Measurements from ENCODE around the gene SYNDIG1. TPM values are rescaled to one million over a fixed set of nuclear protein-coding genes. Genes with fewer than 3 reads are reported as not detected.

Gene SYNDIG1
- total and polyA plus RNA-seq, 2 donors (not counting 1 experiment from before 2014, with no cell fraction given), result not detected

GRCh38 chr20:24675651-24676352 lies 206.4 kb downstream of the SYNDIG1 start:
- Histone ChIP-seq H3K27ac (ENCODE audit: low read length in 2 of 2) (no peak overlapping the region), H3K36me3 (replicated peaks in 1 of 2; ENCODE audit: control extremely low read depth in 1 of 2, control insufficient read depth in 1 of 2, extremely low read depth in 1 of 2, insufficient read depth in 2 of 2, low read length in 1 of 2) (no peaks in the 10 kb centered on the region), H3K27me3 (replicated peaks in 1 of 4; ENCODE audit: control extremely low read depth in 1 of 4, control insufficient read depth in 3 of 4, insufficient read depth in 4 of 4, low read length in 3 of 4) (no peaks in the 10 kb centered on the region), H3K4me1 (ENCODE audit: control insufficient read depth in 2 of 2, insufficient read depth in 2 of 2, low read length in 2 of 2) (no peaks in the 10 kb centered on the region), H3K79me2 (ENCODE audit: control insufficient read depth, insufficient read depth, low read length) (no peaks in the 10 kb centered on the region), H3K9ac (ENCODE audit: low read length) (no peak overlapping the region), H3K4me2 (replicated peaks; ENCODE audit: low read depth, low read length, poor library complexity, severe bottlenecking) (no peak overlapping the region), H3K4me3 (ENCODE audit: control extremely low read depth in 1 of 5, extremely low read depth in 1 of 5, insufficient read depth in 1 of 5, low read depth in 2 of 5, low read length in 4 of 5) (no peak overlapping the region), H3K9me3 (ENCODE audit: control extremely low read depth in 1 of 3, control insufficient read depth in 2 of 3, insufficient read depth in 1 of 3, low read length in 2 of 3) (no peaks in the 10 kb centered on the region), H4K20me1 (ENCODE audit: control insufficient read depth, insufficient read depth, low read length, poor library complexity, severe bottlenecking) (no peaks in the 10 kb centered on the region), H2AFZ (ENCODE audit: insufficient read depth, low read depth, low read length, poor library complexity, severe bottlenecking) (no peak overlapping the region)
- no peak overlapping the region for H3K27ac Mint-ChIP-seq
- no peaks in the 10 kb centered on the region for H3K27me3 Mint-ChIP-seq
- WGBS (ENCODE audit: insufficient coverage), result 91% methylated on average over 8 of the region's 8 CpGs
- H3K4me1 Mint-ChIP-seq, result peaks cover 1% of the 10 kb centered on the region
- H3K4me3 Mint-ChIP-seq, result no peak overlapping the region
- intact Hi-C loops (cut with micrococcal nuclease), result no loop called here
- CTCF ChIA-PET, result no interaction called here
- no peaks in the 10 kb centered on the region for H3K9me3 Mint-ChIP-seq (ENCODE audit: insufficient read depth)
- no peak for DNase-seq
- ATAC-seq (ENCODE audit: low read depth), result no peak
- POLR2A ChIA-PET, result no interaction called here
- TF ChIP-seq, protein P1, sequence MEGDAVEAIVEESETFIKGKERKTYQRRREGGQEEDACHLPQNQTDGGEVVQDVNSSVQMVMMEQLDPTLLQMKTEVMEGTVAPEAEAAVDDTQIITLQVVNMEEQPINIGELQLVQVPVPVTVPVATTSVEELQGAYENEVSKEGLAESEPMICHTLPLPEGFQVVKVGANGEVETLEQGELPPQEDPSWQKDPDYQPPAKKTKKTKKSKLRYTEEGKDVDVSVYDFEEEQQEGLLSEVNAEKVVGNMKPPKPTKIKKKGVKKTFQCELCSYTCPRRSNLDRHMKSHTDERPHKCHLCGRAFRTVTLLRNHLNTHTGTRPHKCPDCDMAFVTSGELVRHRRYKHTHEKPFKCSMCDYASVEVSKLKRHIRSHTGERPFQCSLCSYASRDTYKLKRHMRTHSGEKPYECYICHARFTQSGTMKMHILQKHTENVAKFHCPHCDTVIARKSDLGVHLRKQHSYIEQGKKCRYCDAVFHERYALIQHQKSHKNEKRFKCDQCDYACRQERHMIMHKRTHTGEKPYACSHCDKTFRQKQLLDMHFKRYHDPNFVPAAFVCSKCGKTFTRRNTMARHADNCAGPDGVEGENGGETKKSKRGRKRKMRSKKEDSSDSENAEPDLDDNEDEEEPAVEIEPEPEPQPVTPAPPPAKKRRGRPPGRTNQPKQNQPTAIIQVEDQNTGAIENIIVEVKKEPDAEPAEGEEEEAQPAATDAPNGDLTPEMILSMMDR (IDR thresholded peaks at IDR 0.05), result no peak
- no peak for TF ChIP-seq EZH2 (IDR thresholded peaks at IDR 0.05; ENCODE audit: borderline replicate concordance, insufficient read depth, low read depth, low read length, poor library complexity, severe bottlenecking)

DNA sequence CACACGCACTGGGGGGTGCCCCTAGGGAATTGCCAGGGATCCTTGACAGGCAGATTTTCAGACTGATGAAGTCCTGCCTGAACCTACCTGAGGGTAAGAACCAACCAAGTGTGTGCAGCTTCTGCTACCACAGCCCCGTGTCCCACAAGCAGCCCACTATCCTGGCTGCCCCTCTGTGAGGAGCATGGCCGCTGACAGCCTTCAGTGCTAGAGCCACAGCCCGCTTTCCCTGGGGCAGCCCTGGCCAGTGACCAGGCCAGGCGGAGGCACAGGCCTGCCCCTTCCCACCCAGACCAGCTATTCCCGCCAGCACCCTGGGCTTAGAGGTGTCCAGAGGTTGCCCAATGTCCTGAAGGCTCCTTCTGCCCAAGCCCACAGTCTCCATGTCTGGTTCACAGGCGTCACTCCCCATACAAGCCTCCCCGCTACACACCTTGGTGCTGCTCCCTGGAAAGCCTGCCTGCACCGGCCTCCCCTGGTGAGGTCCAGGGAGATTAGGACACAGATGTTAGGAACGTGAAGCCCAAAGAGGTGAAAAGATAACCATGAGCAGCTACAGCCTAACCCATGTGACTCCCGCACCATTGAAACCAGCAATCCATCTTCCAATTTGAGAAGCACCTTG lies 207.0 kb downstream of the SYNDIG1 start:
- no peaks in the 10 kb centered on the region for H3K4me1 ChIP-seq (ENCODE audit: control insufficient read depth in 2 of 2, insufficient read depth in 2 of 2, low read length in 2 of 2)
- no peak overlapping the region for H3K9ac ChIP-seq (ENCODE audit: low read length)
- intact Hi-C loops (cut with micrococcal nuclease), result no loop called here

More for the DNA sequence above, 207.0 kb downstream of the SYNDIG1 start:
- Mint-ChIP-seq H3K4me3 (no peak overlapping the region), H3K27ac (no peak overlapping the region), H3K4me1 (peaks cover 1% of the 10 kb centered on the region), H3K9me3 (ENCODE audit: insufficient read depth) (no peaks in the 10 kb centered on the region), H3K27me3 (no peaks in the 10 kb centered on the region)
- TF ChIP-seq, protein P1 (IDR thresholded peaks at IDR 0.05), result no peak
- TF ChIP-seq EZH2 (IDR thresholded peaks at IDR 0.05; ENCODE audit: borderline replicate concordance, insufficient read depth, low read depth, low read length, poor library complexity, severe bottlenecking), result no peak
- Histone ChIP-seq H3K27ac (ENCODE audit: low read length in 2 of 2) (no peak overlapping the region), H3K4me3 (ENCODE audit: control extremely low read depth in 1 of 5, extremely low read depth in 1 of 5, insufficient read depth in 1 of 5, low read depth in 2 of 5, low read length in 4 of 5) (no peak overlapping the region), H3K79me2 (ENCODE audit: control insufficient read depth, insufficient read depth, low read length) (no peaks in the 10 kb centered on the region), H2AFZ (ENCODE audit: insufficient read depth, low read depth, low read length, poor library complexity, severe bottlenecking) (no peak overlapping the region), H3K4me2 (replicated peaks; ENCODE audit: low read depth, low read length, poor library complexity, severe bottlenecking) (no peak overlapping the region), H3K27me3 (replicated peaks in 1 of 4; ENCODE audit: control extremely low read depth in 1 of 4, control insufficient read depth in 3 of 4, insufficient read depth in 4 of 4, low read length in 3 of 4) (no peaks in the 10 kb centered on the region), H3K36me3 (replicated peaks in 1 of 2; ENCODE audit: control extremely low read depth in 1 of 2, control insufficient read depth in 1 of 2, extremely low read depth in 1 of 2, insufficient read depth in 2 of 2, low read length in 1 of 2) (no peaks in the 10 kb centered on the region), H3K9me3 (ENCODE audit: control extremely low read depth in 1 of 3, control insufficient read depth in 2 of 3, insufficient read depth in 1 of 3, low read length in 2 of 3) (no peaks in the 10 kb centered on the region), H4K20me1 (ENCODE audit: control insufficient read depth, insufficient read depth, low read length, poor library complexity, severe bottlenecking) (no peaks in the 10 kb centered on the region)
- WGBS (ENCODE audit: insufficient coverage), result 90% methylated on average over 10 of the region's 11 CpGs
- DNase-seq, result no peak
- no peak for ATAC-seq (ENCODE audit: low read depth)
- ChIA-PET POLR2A (no interaction called here), CTCF (no interaction called here)
